Stimulated activated CD8-positive, alpha-beta memory T cell treated with anti-CD3 and anti-CD28 coated beads, Interleukin-2, amount 100 ng/mL, for 1 hour (primary cell): ENCODE measurements around the gene GDE1.

Source experiments
- DNase-seq, 2 donors: peaks; one replicate each; pipeline ENCODE4 v3.0.0-alpha.2; 2020; ENCODE audit warnings: low read depth in 2 of 2

Gene GDE1

DNA sequence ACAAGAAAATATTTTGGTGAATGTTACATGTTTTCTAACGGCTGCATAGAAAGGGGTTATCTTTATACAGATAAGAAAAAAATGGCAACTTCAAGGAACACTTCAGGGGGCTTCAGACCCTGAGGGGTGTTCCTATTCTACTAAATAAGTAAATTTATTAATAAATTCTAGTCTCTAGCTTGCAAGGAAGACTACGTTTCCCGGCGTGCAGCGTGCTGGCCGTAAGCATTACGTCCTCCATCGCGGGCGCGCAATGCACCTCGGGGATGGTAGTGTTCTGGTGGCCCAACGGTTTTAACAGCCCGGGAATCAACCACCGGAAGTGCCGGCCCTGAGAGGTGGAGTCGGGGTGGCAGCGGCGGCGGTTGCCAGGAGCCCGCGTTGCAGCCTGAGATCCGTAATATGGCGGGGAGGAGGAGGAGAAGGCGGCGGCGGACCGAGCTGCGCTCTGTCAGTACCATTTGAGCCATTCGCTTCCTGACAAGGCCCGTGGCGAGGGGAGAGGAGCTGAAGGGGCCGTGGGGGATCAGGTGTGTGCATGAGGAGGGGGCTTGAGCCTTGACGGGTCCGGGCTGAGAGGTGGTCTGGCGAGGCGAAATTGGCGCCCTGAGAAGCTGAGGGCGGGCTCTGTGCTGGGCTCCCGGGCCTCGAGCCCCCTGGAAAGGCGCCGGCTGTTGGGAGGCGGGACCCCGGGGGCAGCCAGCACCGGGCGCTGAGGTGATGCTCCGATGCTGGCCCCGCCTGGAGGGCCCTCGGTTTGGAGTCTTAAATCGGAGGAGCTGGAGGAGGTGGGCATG, 1.9 kb upstream of the GDE1 start, which contains the start of gene CCP110:
Gene CCP110, plus strand, starts transcription at position 384 of the 797 bp plus-strand sequence. CDS start 3,940 bp downstream, outside the sequence.
- DNase-seq: peak; percentile 82 to 86

DNA sequence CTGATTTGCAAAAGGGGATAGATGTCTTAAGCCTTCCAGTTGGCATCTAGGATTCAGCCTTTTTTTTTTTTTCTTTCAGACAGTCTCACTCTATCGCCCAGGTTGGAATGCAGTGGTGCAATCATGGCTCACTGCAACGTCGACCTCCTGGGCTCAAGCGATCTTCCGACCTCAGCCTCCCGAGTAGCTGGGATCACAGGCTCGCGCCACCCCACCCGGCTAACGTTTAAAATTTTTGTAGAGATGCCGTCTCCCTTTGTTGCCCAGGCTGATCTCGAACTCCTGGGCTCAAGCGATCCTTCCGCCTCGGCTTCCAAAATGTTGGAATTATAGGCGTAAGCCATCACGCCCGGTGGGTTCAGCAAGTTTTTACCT, 1.3 kb upstream of the GDE1 start:
- DNase-seq: no peak

DNA sequence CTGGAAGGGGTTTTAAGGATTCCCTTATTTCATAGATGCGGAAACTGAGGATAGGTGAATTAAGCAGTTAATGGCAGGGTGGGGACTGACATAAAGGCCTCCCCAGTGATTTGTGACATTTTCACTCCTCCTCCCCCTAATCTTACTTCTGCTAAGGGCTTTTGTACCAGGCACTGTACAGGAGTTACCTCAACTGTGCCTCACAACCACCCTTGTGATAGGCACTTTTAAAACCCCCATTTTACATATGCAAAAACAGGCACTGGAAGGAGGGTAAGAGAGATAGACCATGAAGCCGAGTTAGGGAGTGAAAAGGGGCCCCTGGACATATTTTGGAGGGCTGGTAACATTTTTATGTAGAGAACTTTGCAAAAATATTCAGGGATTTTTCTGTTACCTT, 862 bp upstream of the GDE1 start:
- DNase-seq: no peak

DNA sequence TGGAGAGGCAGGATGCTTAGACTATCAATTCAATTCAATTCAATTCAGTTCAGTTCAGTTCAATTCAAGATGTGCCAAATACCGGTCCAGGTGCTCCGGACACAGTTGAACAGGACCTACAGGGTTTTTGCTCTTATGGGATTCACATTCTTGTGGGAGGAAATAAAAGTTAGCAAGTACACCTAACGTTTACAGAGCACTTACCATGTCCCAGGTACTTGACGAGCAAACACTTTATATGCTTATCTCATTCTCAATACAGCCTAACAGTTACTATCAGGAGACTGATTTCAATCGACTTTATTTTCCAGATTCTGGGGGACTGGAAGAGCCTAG, 467 bp upstream of the GDE1 start:
- DNase-seq: no peak

DNA sequence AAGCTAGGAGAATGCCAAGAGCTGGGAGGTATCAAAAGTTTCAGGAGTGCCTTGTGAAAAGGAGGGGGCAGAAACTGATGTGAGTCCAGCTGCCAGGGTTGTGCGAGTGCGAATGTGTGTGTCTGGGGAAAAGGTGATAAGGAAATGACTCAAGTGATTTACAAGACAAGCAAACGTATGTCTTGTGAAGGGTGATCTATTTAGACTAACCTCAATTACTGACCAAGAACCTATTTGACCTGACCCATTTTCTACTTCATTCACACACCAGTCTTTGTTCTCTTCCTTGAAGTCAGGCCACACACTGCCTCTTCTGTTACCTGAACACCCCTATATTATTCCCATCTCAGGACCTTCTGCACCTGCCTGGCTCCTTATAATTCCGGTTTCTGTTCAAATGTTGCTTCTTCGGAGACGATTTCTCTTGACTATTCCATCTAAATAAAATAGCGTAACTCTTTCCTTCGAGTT, 1.0 kb downstream of the GDE1 start:
- DNase-seq: no peak

DNA sequence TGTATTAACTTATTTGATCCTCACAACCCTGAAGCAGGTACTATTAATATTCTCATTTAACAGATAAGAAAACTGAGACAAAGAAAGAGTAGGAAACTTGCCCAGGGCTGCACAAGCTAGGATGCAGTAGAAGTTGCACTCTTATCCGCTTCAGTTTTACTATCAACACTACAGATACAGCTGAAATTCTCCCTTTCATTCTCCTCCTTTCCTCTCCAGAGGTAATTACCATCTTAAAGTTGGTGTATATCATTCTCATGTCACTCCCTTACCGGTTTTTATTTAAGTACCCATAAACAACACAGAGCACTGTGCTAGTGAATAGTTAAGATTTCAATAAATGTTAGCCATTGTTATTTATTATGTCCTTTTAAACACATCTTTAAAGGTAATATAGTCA, 3.5 kb downstream of the GDE1 start:
- no peak for DNase-seq

DNA sequence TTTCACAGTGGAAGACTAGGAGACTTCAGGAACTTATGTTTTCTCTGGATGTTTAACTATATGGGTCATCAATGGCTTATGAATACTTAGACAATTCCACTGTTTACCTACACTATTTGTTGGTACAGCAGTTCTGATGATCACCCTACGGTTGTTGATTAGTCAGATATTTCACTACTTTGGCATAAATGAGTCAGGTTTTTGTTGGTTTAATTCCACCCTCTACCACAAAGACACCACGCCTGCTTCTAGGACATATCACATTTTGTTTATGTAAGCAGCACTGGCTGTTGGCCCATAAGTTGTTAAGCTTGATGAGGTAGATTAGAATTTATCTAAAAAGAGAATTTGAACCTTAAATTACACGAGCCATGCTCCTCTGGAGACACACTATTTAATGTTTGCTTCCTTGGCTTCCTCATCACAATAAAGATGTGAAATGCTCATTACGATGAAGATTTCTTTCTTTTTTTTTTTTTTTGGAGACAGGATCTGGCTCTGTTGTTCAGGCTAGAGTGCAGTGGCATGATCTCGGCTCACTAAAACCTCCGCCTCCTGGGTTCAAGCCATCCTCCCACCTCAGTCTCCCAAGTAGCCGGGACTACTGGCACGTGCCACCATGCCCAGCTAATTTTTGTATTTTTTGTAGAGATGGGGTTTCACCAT, 4.3 kb downstream of the GDE1 start:
- no peak for DNase-seq

DNA sequence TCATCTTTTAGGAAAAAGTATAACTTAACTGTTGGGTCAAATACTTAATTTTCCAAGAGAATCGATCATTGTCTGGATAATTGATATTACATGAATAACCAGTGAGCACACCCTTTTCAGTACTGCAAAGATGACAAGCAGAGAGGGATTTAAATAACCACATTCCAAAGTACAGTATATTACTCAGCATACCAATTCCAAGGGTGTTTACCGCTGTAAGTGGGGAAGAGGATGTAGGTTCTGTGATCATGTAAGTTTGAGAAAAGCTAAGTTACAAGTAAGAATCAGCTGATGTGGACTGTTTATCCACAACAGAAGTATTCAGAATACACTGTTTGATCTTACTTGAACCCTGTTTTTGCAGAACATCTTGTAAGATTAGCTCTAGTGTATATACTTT, 6.1 kb downstream of the GDE1 start:
- no peak for DNase-seq

DNA sequence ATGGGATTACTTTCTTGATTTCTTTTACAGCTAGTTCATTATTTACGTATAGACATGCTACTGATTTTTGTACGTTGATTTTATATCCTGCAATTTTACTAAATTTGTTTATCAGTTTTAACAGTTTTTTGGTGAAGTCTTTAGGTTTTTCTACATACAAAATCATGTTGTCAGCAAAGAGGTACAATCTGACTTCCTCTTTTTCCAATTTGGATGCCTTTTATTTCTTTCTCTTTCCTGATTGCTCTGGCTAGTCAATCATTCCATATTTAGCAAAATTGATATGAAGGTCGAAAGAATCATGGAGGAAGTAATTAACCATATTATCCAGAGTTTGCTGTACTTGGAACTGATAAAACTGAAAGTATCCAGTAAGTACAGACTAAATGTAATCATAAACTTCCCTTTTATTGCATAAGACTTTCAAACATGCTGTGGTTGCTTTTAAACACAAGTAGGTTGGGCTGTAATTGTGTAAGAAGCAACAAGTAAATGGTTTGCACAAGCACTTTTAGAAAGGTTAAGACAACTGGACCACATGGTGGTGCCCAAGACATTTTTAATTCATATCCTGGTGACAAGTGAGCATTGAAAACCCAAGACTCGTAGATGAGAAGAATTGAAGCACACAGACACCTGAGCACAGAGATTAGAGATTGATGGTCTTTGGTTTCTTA, 8.4 kb downstream of the GDE1 start:
- no peak for DNase-seq

DNA sequence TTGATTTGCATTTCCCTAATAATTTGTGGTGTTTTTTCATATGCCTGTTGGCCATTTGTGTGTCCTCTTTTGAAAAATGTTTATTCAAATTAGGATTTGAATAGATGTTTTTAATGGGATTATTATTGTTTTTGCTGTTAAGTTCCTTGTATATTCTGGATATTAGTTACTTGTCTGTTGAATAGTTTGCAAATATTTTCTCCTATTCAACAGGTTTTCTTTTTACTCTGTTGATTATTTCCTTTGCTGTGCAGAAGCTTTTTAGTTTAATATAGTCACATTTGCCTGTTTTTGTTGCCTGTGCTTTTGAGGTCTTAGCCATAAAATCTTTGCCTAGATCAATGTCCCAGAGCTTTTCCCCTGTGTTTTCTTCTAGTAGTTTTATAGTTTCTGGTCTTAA, 9.6 kb downstream of the GDE1 start:
- DNase-seq: no peak

DNA sequence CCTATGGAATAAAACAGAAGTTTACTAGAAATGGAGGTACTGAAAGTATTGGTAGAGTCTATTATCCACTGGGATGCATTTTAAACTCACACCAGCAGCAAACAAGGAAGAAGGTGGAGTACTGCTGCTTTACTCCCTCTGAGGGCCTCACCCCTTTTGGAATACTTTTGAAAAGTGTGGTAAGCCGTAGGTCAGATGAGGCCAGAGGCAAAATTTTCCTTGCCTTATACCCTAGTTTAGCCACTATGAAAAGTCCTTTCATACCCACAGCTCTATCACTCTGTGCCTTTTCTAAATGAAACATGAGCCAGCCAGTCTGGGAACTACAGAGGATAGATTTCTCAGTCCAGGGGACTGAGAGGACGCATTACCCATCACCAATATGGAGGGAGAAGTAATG, 14.0 kb downstream of the GDE1 start:
- DNase-seq: no peak

DNA sequence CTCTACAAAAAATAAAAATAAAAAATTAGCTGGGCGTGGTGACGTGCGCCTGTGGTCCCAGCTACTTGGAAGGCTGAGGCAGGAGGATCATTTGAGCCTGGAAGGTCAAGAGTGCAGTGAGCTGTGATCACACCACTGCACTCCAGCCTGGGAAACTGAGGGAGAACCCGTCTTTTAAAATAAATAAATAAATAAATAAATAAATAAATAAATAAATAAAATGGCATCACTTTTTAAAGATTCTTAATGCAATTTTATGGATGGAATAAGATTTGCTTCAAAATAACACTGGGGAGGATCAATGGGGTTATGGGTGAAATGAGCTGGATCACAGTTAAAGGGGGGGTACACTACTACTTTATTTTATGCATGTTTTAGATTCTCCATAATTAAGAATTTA, 14.9 kb downstream of the GDE1 start:
- no peak for DNase-seq

DNA sequence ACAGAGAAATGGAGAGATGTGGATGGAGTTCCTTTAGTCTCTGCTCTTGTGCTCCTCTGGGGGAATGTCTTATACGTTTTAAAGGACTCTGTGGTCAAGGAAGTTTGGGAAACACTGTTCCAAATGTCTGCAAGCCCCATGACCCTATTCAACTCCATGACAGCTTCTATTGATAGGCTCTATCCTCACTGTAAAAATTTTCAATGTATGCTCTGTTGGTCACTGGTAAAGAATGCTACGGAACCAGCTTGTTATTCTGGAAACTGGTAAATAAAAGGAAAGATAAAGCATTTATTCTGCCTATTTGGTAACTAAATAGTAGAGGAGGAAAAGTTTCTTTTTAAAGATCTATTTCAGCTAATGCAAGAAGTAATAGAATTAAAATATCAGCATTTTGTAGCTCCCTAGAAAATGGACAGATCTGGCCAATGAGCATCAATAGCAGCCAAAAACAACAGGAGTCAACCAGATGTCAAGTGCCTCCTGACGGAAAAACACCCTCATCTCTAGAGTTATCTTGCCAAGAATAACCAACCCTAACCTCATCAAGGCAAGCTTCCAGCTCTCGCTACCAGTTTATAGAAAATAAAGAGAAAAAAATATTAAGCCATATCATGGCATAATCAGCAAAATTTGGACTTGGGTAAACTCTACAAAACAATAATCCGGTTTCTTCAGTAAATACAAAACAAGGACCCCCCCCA, 16.1 kb downstream of the GDE1 start:
- DNase-seq: no peak

DNA sequence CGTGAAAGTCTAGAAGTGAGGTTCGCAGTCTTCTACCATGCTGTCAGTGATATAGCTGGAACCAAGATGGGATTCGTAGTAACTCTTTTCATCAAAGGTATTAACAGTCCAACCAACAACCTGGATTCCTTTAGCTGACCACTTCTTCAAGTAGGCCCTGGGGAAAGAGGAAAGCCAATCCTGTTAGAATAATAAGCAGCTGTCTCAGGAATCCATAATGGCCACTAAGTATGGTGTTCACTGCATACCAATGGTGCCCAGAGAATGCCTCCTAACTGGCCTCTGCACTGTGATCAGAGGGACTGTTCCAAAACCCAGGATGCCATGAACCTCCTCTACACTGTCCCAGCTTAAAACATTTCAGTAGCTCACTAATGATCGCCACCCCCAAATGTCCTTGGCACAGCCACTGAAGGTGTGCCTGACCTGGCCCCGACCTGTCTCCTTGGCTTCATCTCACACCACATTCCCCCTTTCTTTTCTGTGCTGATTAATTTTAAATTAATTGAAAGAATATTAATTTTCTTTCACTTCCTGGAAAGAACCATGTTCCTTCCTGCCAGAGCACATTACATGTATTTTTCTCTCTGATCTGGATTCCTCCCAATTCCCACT, 18.3 kb downstream of the GDE1 start:
- no peak for DNase-seq

DNA sequence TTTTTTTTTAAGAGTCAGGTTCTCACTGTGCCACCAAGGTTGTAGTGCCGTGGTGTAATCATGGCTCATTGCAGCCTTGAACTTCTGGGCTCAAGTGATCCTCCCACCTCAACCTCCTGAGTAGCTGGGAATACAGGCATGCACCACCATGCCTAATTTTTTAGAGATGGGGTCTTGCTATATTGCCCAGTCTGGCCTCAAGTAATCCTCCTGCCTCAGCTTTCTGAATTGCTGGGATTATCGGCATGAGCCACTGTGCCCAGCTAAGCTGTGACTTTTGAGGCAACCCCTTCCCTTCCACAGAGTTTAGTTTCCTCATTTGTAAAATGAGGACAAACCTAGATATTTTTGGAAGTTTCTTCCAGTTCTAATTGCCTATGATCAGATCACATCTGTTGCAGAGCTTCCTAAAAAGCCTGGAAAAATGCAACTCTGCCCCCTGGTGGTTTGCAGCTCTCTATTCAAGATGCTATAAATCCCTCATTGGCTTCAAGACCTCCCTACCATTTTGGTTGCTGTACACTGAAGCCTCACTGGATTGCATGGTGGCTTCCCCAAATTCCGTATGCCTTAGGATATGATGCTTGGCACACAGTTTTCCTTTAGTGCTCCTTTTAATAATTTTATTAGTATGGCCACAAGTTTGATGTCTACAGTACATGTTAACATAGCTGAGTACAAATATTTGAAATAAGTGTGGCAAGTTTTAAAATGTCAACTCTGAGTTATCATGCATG, 19.3 kb downstream of the GDE1 start:
- peak; percentile 8 to 43 for DNase-seq

DNA sequence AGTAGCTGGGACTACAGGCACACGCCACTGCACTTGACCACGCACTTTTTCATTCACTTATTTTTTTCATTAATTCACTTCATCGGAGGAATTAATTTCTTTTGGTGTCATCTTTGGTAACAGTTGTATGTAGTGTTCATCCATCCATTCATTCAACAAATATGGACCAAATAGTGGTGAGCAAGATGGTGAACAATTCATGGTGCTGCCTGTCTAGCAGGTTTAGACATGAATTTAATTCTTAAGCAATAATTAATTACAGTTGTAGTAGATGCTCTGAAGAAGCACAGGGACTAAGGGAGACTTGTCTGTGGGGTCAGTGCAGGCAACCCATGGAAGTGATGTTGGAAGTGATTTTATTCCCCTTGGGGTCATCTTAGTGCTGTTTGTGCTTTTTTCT, 22.4 kb downstream of the GDE1 start:
- no peak for DNase-seq

DNA sequence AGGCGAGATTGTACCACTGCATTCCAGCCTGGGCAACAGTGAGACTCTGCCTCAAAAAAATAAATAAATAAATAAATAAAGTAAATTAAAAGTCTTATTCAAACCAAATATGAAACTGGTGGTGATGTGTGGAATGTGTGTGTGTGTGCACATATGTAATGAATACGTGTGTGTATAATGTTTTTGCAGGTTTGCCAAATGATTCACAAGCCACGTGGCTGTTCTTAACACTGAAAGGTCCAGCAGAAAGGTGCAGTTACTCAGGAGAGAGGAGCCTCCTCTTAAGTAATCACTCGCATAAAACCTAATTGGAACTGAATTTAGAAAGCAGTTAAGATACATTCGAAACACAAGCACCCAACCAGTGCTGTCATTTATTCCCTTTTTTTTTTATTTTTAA, 22.9 kb downstream of the GDE1 start:
- no peak for DNase-seq

DNA sequence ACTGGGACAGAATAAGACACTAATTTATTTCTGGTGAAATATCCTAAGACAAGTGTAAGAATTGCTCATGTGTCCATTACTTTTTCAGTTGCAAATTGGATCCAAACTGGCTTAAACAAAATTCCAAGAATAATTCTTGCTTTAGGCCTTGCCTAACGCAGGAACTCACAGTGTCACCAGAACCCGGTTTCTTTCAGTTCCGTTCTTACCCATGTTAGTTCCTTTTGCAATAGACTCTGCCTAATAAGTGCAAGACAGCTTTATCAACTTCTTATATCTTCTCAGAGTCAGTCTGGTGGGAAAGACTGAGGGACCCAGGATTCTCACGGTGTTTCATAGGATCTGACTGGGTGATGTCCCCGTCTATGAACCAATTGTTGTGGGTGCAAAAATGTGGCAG, 24.7 kb downstream of the GDE1 start:
- no peak for DNase-seq

DNA sequence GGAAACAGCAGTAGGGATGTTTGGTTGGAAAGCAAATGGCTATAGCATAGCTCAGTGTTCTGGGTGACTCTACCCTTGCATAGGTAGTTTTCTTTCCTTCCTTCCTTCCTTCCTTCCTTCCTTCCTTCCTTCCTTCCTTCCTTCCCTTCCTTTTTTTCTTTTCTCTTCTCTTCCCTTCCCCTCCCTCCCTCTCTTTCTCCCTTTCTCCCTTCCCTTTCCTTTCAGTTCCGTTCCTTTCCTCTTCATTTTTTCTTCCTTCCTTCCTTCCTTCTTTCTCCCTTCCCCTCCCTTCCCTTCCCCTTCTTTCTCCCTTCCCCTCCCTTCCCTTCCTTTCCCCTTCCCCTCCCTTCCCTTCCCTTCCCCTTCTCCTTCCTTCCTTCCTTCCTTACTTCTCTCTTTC, 31.3 kb downstream of the GDE1 start:
- DNase-seq: no peak

DNA sequence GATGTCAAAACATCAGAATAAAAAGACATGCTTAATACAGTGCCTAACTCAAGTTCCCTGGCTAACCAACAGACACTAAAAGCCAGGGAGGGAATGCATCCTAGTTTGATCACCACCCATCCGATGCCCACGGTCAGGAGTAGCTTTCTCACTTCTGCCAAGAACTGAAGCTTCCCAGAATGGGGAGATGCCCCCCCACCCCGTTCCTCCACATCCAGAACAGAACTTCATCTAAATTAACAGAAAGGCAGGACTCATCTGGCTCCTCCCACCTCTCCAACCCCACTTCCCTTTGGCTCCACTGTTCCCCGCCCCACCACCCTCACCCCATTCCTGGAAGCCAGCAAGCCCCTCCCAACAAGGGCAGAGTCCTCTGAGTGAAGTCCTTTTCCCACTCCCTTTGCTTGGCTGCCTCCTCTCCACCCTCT, 33.7 kb downstream of the GDE1 start:
- no peak for DNase-seq

DNA sequence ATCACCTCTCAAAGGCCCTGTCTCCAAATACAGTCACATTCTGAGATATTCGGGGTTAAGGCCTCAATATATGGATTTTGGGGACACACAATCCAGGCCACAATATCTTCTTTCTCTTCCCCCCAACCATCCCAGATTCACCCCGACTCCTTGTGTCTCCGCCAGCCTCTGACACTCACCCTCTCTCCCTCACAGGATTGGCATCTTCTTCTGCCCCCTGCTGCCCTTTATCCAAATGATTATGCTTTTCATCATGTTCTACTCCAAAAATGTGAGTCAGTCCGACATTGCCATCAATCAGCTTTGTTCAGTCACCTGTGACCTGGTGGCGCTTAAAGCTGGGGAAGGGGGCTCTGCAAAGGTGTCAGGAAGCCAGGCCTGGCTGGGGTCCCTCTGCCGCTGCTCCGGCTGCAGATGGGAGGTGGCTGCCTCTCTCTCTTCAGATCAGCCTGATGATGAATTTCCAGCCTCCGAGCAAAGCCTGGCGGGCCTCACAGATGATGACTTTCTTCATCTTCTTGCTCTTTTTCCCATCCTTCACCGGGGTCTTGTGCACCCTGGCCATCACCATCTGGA, 35.1 kb downstream of the GDE1 start:
- DNase-seq: no peak
